Neuronal stem cell (in vitro differentiated cells): ENCODE results near the gene TRDN.

Source experiments
- DNase-seq: peaks from one replicate; pipeline ENCODE4 v3.0.0-alpha.2; 2013; ENCODE audit warnings: low spot score
- H2AFZ ChIP-seq: one replicate; pipeline ENCODE4 v1.6.1; 2013; ENCODE audit warnings: mild to moderate bottlenecking, low read length, inconsistent platforms
- H2AK5ac ChIP-seq: 2 replicates; pipeline ENCODE4 v1.6.1; 2013; ENCODE audit warnings: low read depth, mild to moderate bottlenecking, inconsistent platforms, low read length, moderate library complexity, mixed read lengths
- H2BK120ac ChIP-seq: 2 replicates; pipeline ENCODE4 v1.6.1; 2013; ENCODE audit warnings: low read depth, mild to moderate bottlenecking, inconsistent platforms, low read length, moderate library complexity, mixed read lengths
- H2BK12ac ChIP-seq: one replicate; pipeline ENCODE4 v1.6.1; 2013; ENCODE audit warnings: low read length, inconsistent platforms
- H2BK15ac ChIP-seq: 2 replicates; pipeline ENCODE4 v1.6.1; 2013; ENCODE audit warnings: mild to moderate bottlenecking, low read length, inconsistent platforms, mixed read lengths
- H2BK5ac ChIP-seq: one replicate; pipeline ENCODE4 v1.6.1; 2013; ENCODE audit warnings: inconsistent platforms, mild to moderate bottlenecking, low read length, moderate library complexity
- H3K14ac ChIP-seq: one replicate; pipeline ENCODE4 v1.6.1; 2013; ENCODE audit warnings: low read length, inconsistent platforms
- H3K18ac ChIP-seq: 2 replicates; pipeline ENCODE4 v1.6.1; 2013; ENCODE audit warnings: low read length, inconsistent platforms
- H3K23ac ChIP-seq: 2 replicates; pipeline ENCODE4 v1.6.1; 2013; ENCODE audit warnings: low read depth, mild to moderate bottlenecking, mixed read lengths, low read length, inconsistent platforms; ENCODE audit not compliant: poor library complexity
- H3K27ac ChIP-seq: replicated peaks from 3 replicates; pipeline ENCODE4 v1.5.1; 2013; ENCODE audit warnings: low read length, inconsistent platforms
- H3K27me3 ChIP-seq, 3 experiments: 2 replicates each; pipeline ENCODE4 v1.6.1; 2013; ENCODE audit warnings: low read length in 3 of 3, mild to moderate bottlenecking in 2 of 3, inconsistent platforms in 1 of 3, low read depth in 1 of 3, mixed read lengths in 1 of 3, moderate library complexity in 1 of 3; ENCODE audit not compliant: control insufficient read depth in 3 of 3, insufficient read depth in 3 of 3
- H3K36me3 ChIP-seq, 2 donors: replicated peaks in 1 of 2; 2 replicates each; pipeline ENCODE4 v1.6.1; 2013; ENCODE audit warnings: low read length in 2 of 2; ENCODE audit not compliant: control insufficient read depth in 2 of 2, insufficient read depth in 2 of 2
- H3K4ac ChIP-seq: 2 replicates; pipeline ENCODE4 v1.6.1; 2013; ENCODE audit warnings: inconsistent platforms, mild to moderate bottlenecking, low read length, moderate library complexity
- H3K4me1 ChIP-seq, 2 donors: 1 replicate in 1 of 2; 2 replicates in 1 of 2; pipeline ENCODE4 v1.6.1; 2013; ENCODE audit warnings: low read length in 2 of 2, low read depth in 1 of 2; ENCODE audit not compliant: control insufficient read depth in 2 of 2, insufficient read depth in 1 of 2
- H3K4me2 ChIP-seq: one replicate; pipeline ENCODE4 v1.6.1; 2013; ENCODE audit warnings: mild to moderate bottlenecking, low read length, inconsistent platforms; ENCODE audit not compliant: insufficient read depth, poor library complexity, severe bottlenecking
- H3K4me3 ChIP-seq, 2 donors: 2 replicates each; pipeline ENCODE4 v1.5.1; 2013; ENCODE audit warnings: low read length in 2 of 2, mild to moderate bottlenecking in 2 of 2, inconsistent platforms in 1 of 2, moderate library complexity in 1 of 2
- H3K79me1 ChIP-seq: one replicate; pipeline ENCODE4 v1.6.1; 2013; ENCODE audit warnings: low read depth, mild to moderate bottlenecking, inconsistent platforms, low read length, moderate library complexity
- H3K9ac ChIP-seq: one replicate; pipeline ENCODE4 v1.6.1; 2013; ENCODE audit warnings: mild to moderate bottlenecking, low read depth, low read length, inconsistent platforms; ENCODE audit not compliant: poor library complexity
- H3K9me3 ChIP-seq, 2 donors: replicated peaks in 1 of 2; 2 replicates each; pipeline versions ENCODE3 to v1.6.1; 2013; ENCODE audit warnings: low read length in 2 of 2, mild to moderate bottlenecking in 2 of 2, inconsistent platforms in 1 of 2, low read depth in 1 of 2, mixed read lengths in 1 of 2, moderate library complexity in 1 of 2; ENCODE audit not compliant: control insufficient read depth in 2 of 2, insufficient read depth in 1 of 2
- H4K8ac ChIP-seq: one replicate; pipeline ENCODE4 v1.6.1; 2013; ENCODE audit warnings: low read depth, mild to moderate bottlenecking, inconsistent platforms, low read length, moderate library complexity
- H4K91ac ChIP-seq: one replicate; pipeline ENCODE4 v1.6.1; 2013; ENCODE audit warnings: low read length, low read depth, mild to moderate bottlenecking, inconsistent platforms; ENCODE audit not compliant: poor library complexity
- WGBS, 2 donors: extraction: QIAGEN DNeasy Blood & Tissue Kit; methylation state at CpG; one replicate each; pipeline ENCODE4 v1.1.7; 2013; ENCODE audit warnings: missing lambda C conversion rate in 2 of 2, mixed read lengths in 1 of 2; ENCODE audit not compliant: insufficient read length in 2 of 2, insufficient replicate concordance in 1 of 2; ENCODE audit errors: extremely low coverage in 2 of 2; 5-methylcytosine and 5-hydroxymethylcytosine counted together

The TRDN gene

DNA sequence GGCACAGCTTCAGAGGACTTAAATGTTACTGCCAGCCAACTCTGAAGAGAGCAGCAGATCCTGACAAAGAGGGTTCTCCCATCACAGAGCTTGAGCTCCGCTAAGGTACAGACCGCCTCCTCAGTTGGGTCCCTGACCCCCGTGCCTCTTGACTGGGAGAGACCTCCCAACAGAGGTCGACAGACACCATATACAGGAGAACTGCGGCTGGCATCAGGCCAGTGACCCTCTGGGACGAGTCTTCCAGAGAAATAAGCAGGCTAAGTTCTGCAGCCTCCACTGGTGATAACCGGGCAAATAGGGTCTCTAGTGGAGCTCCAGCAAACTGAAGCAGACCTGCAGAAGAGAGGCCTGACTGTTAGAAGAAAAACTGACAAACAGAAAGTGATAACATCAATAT is 453.8 kb downstream of the TRDN start:
- H3K27ac ChIP-seq, result no peak overlapping the region
- no peak overlapping the region for H3K14ac ChIP-seq
- H2AK5ac ChIP-seq, result peak overlapping the region; percentile 28
- no peaks in the 10 kb centered on the region for H3K36me3 ChIP-seq
- no peak for DNase-seq
- WGBS, 2 donors, result no CpG with 5 or more reads among the region's 7 CpGs
- no peak overlapping the region for H2BK120ac ChIP-seq
- no peaks in the 10 kb centered on the region for H3K27me3 ChIP-seq
- no peaks in the 10 kb centered on the region for H3K9me3 ChIP-seq
- H3K18ac ChIP-seq, result no peak overlapping the region
- no peak overlapping the region for H3K4me2 ChIP-seq
- H4K8ac ChIP-seq, result no peak overlapping the region
- no peak overlapping the region for H3K9ac ChIP-seq
- no peak overlapping the region for H3K23ac ChIP-seq
- H3K4me1 ChIP-seq, result no peaks in the 10 kb centered on the region
- no peak overlapping the region for H3K4ac ChIP-seq
- no peak overlapping the region for H2BK5ac ChIP-seq
- no peak overlapping the region for H2AFZ ChIP-seq
- no peak overlapping the region for H2BK15ac ChIP-seq
- H3K79me1 ChIP-seq, result no peaks in the 10 kb centered on the region
- H3K4me3 ChIP-seq, result no peak overlapping the region
- H4K91ac ChIP-seq, result no peak overlapping the region
- no peak overlapping the region for H2BK12ac ChIP-seq

GRCh38 chr6:123176706-123177105 is 460.0 kb downstream of the TRDN start:
- Histone ChIP-seq H3K9ac (no peak overlapping the region), H3K27me3 (no peaks in the 10 kb centered on the region), H3K27ac (no peak overlapping the region), H2BK5ac (no peak overlapping the region), H3K9me3 (no peaks in the 10 kb centered on the region), H2BK15ac (no peak overlapping the region), H4K8ac (no peak overlapping the region), H3K4me3 (no peak overlapping the region), H3K23ac (no peak overlapping the region), H3K14ac (no peak overlapping the region), H2AFZ (no peak overlapping the region), H3K4me2 (no peak overlapping the region), H3K4me1 (no peaks in the 10 kb centered on the region), H2BK120ac (no peak overlapping the region), H4K91ac (no peak overlapping the region), H3K36me3 (no peaks in the 10 kb centered on the region), H3K79me1 (no peaks in the 10 kb centered on the region), H3K18ac (no peak overlapping the region), H2AK5ac (no peak overlapping the region), H2BK12ac (no peak overlapping the region), H3K4ac (no peak overlapping the region)
- WGBS, 2 donors, result no CpG with 5 or more reads among the region's 1 CpG
- no peak for DNase-seq

DNA sequence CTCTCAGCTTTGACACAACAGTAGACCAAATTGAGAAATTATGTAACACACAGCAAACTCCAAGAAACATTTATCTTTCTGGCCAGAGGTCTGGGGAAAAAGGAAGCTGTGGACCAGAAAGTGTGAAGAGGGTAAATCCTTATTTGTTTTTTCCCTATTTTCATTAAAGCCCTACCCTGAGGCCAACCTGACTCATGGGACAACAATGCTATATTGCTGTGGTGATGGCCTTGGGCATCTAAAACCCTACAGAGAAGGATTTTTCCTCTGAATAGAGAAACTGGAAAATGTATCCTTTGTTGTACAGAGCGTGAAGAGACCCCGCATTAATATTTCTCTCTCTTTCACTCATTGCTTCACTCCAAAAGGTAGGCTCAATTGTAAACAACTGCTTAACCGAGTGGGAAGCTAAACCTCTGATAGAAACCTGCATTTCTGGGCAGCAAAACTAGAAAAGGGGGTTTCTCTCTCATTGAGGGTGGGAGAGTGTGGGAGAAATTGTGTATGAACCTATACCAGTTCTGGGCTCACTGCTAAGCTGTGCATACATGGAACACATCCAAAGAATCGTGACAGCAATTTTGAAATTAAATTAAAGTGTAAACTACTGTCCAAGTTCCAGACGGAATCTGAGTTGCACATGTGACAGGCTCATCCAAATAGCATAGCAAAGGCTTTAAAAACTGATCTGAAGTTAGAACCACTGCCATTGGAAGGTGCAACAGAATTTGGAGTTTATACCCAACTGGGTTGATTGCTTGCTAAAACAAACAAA is 465.2 kb downstream of the TRDN start:
- Histone ChIP-seq H3K27ac (no peak overlapping the region), H2BK120ac (no peak overlapping the region), H4K91ac (no peak overlapping the region), H3K18ac (no peak overlapping the region), H3K4me1 (no peaks in the 10 kb centered on the region), H3K4ac (no peak overlapping the region), H3K4me2 (no peak overlapping the region), H2BK15ac (no peak overlapping the region), H3K9ac (no peak overlapping the region), H2BK12ac (no peak overlapping the region), H4K8ac (no peak overlapping the region), H3K9me3 (no peaks in the 10 kb centered on the region), H3K23ac (no peak overlapping the region), H2AFZ (peak overlapping the region; percentile 55), H3K79me1 (no peaks in the 10 kb centered on the region), H3K14ac (no peak overlapping the region), H3K36me3 (no peaks in the 10 kb centered on the region), H2AK5ac (no peak overlapping the region), H3K4me3 (no peak overlapping the region), H3K27me3 (no peaks in the 10 kb centered on the region), H2BK5ac (no peak overlapping the region)
- no CpG with 5 or more reads among the region's 5 CpGs for WGBS, 2 donors
- DNase-seq, result no peak

DNA sequence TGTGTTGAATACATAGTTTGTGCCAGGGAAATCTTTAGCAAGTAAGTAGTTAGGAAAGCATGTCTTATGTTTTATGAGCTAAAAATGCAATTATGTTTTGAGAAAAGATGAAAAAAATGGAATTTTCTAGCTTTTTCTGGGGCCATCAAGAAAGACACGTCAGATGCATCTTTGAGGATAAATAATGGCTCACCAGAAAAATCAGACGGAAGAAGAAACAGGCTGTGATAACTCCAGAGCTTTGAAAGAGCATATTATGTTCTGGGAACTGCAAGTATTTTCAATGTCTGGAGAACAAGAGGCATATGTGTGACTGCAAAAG is 467.0 kb downstream of the TRDN start:
- no peak overlapping the region for H3K27ac ChIP-seq
- H3K36me3 ChIP-seq, result no peaks in the 10 kb centered on the region
- H4K8ac ChIP-seq, result no peak overlapping the region
- no peak overlapping the region for H4K91ac ChIP-seq
- no peak overlapping the region for H2BK120ac ChIP-seq
- H3K27me3 ChIP-seq, result no peaks in the 10 kb centered on the region
- no peaks in the 10 kb centered on the region for H3K9me3 ChIP-seq
- no peaks in the 10 kb centered on the region for H3K79me1 ChIP-seq
- no peak overlapping the region for H2BK15ac ChIP-seq
- H3K18ac ChIP-seq, result no peak overlapping the region
- H2AFZ ChIP-seq, result no peak overlapping the region
- no peak overlapping the region for H2AK5ac ChIP-seq
- H3K4me2 ChIP-seq, result no peak overlapping the region
- no peaks in the 10 kb centered on the region for H3K4me1 ChIP-seq
- no peak overlapping the region for H3K4ac ChIP-seq
- no peak overlapping the region for H3K4me3 ChIP-seq
- H3K23ac ChIP-seq, result no peak overlapping the region
- no peak overlapping the region for H2BK12ac ChIP-seq
- H2BK5ac ChIP-seq, result no peak overlapping the region
- H3K9ac ChIP-seq, result no peak overlapping the region
- no CpG with 5 or more reads among the region's 2 CpGs for whole genome bisulfite sequencing, 2 donors
- H3K14ac ChIP-seq, result no peak overlapping the region
- no peak for DNase-seq
